Thyroid gland (tissue), 4 donors: ENCODE measurements around the gene RIN1.

Experiments
- CTCF ChIP-seq, 6 experiments: fragments of 200-600 bp in 3 of 6; fragments of 450-650 bp in 3 of 6; sonication (generic) in 3 of 6; IDR thresholded peaks; one replicate each; pipeline ENCODE4 v1.5.1; 2016 to 2019; ENCODE audit warnings: antibody characterized with exemption in 6 of 6, mild to moderate bottlenecking in 2 of 6, inconsistent platforms in 1 of 6, moderate library complexity in 1 of 6
- POLR2A ChIP-seq, 2 donors: fragments of 450-650 bp; IDR thresholded peaks; one replicate each; pipeline ENCODE4 v1.6.1; 2017; ENCODE audit warnings: antibody characterized with exemption in 2 of 2, mild to moderate bottlenecking in 2 of 2, moderate library complexity in 1 of 2

GRCh38 chr11:66337103-66337899 is 1.1 kb upstream of the RIN1 start:
- no peak for TF ChIP-seq CTCF (IDR thresholded peaks at IDR 0.05)
- no peak for TF ChIP-seq POLR2A (IDR thresholded peaks at IDR 0.05)
